Loucy (cell line): ENCODE data around the gene CEP72.

Experiments
- CTCF ChIP-seq: fragments of 200-600 bp; sonication (generic); conservative IDR thresholded peaks from 2 replicates; pipeline ENCODE4 v1.5.1; 2014; ENCODE audit warnings: mild to moderate bottlenecking, antibody characterized with exemption, low read length
- EZH2phosphoT487 ChIP-seq: fragments of 200-600 bp; IDR thresholded peaks from 2 replicates; pipeline ENCODE4 v1.6.1; 2018; ENCODE audit warnings: antibody characterized with exemption, mild to moderate bottlenecking, moderate library complexity, borderline replicate concordance

- TF ChIP-seq CTCF (no peak), EZH2phosphoT487 (no peak)
Measured at GRCh38 chr5:675111-675870, 63.2 kb downstream of the CEP72 start.
